Measurements from ENCODE around the gene HIPK2.

DNA sequence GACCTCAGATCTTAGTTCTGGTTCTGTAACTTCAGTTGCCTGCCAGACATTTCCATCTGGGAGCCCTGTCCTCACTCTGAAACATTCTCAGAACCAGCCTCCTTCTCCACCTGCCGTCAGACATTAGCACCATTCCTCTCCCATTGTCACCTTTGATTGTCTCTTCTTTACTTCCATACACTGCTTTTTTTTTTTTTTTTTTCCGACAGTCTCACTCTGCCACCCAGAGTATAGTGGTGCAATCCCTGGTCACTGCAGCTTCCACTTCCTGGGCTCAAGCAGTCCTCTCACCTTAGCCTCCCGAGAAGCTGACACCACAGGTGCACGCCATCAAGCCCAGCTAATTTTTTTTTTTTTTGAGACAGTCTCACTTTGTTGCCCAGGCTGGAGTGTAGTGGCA, 21.1 kb upstream of the HIPK2 start:
- TF ChIP-seq, protein P1, sequence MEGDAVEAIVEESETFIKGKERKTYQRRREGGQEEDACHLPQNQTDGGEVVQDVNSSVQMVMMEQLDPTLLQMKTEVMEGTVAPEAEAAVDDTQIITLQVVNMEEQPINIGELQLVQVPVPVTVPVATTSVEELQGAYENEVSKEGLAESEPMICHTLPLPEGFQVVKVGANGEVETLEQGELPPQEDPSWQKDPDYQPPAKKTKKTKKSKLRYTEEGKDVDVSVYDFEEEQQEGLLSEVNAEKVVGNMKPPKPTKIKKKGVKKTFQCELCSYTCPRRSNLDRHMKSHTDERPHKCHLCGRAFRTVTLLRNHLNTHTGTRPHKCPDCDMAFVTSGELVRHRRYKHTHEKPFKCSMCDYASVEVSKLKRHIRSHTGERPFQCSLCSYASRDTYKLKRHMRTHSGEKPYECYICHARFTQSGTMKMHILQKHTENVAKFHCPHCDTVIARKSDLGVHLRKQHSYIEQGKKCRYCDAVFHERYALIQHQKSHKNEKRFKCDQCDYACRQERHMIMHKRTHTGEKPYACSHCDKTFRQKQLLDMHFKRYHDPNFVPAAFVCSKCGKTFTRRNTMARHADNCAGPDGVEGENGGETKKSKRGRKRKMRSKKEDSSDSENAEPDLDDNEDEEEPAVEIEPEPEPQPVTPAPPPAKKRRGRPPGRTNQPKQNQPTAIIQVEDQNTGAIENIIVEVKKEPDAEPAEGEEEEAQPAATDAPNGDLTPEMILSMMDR (conservative IDR thresholded peaks at IDR 0.05; ENCODE audit: low read depth in 2 of 2), result 0 out of 4 replicates have a peak, but pooled peaks of 1 of the 2 experiments have one; percentile 6
- no peak for TF ChIP-seq JUNB (IDR thresholded peaks at IDR 0.05; ENCODE audit: unreplicated experiment)
- TF ChIP-seq CREB1 (CRISPR knock-in tag; IDR thresholded peaks at IDR 0.05; ENCODE audit: low read depth), result no peak

Data from GM23338 (cell line).